Large intestine (tissue), 3 donors: Measurements from ENCODE around the gene STOML3. TPM values are rescaled to one million over a fixed set of nuclear protein-coding genes. Genes with fewer than 3 reads are reported as not detected.
A peak's percentile ranks its signal among the peaks of the same experiment; 100 is the strongest.

Experiments
- DNase-seq, 2 donors: peaks; one replicate each; pipeline versions ENCODE4 v3.0.0 to v3.0.0-alpha.2; 2013
- H3K27ac ChIP-seq: one replicate; pipeline ENCODE4 v1.5.1; 2013; ENCODE audit warnings: low read length
- H3K27me3 ChIP-seq: 2 replicates; pipeline ENCODE4 v1.6.1; 2013; ENCODE audit warnings: low read length; ENCODE audit not compliant: control insufficient read depth, insufficient read depth
- H3K36me3 ChIP-seq: 2 replicates; pipeline ENCODE4 v1.6.1; 2013; ENCODE audit warnings: low read length; ENCODE audit not compliant: control insufficient read depth, insufficient read depth
- H3K4me1 ChIP-seq: one replicate; pipeline ENCODE4 v1.6.1; 2013; ENCODE audit warnings: low read length; ENCODE audit not compliant: control insufficient read depth, insufficient read depth
- H3K4me3 ChIP-seq: one replicate; pipeline ENCODE4 v1.5.1; 2013; ENCODE audit warnings: low read length
- H3K9me3 ChIP-seq: one replicate; pipeline ENCODE4 v1.6.1; 2013; ENCODE audit warnings: mild to moderate bottlenecking, low read depth, low read length, moderate library complexity; ENCODE audit not compliant: control insufficient read depth
- WGBS: methylation state at CpG from one replicate; pipeline ENCODE4 v1.1.5; 2013; ENCODE audit warnings: low lambda C conversion rate; ENCODE audit not compliant: insufficient coverage; 5-methylcytosine and 5-hydroxymethylcytosine counted together
- polyA plus RNA-seq: library from polyadenylated mRNA; unstranded; fragments of 120-200 nt; gene quantifications from one replicate; pipeline ENCODE4 v1.2.1, GENCODE V29; 2013

The STOML3 gene
- polyA plus RNA-seq, 1 donor: 0.04 TPM

DNA sequence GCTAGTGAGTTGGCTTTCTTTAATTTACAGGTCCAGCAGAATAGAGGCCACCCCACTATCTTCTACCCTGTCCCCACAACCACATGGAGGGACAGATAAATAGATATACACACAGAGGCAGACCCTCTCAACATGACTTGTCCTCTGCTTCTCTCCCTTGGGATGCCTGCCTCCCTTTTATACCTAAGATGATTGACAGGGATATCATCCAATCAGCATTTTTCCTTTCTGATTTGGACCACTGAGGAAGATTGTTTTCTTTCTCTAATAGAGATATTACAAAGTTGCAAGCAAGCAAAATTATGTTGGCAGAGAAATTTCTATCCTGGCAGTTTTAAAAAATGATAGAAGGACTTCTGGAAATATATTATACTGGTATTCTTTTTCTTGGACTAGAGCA is 35.8 kb downstream of the STOML3 start:
- H3K4me3 ChIP-seq: no peak overlapping the region
- H3K36me3 ChIP-seq: no peaks in the 10 kb centered on the region
- no peaks in the 10 kb centered on the region for H3K4me1 ChIP-seq
- no peaks in the 10 kb centered on the region for H3K9me3 ChIP-seq
- H3K27me3 ChIP-seq: no peaks in the 10 kb centered on the region
- no peak overlapping the region for H3K27ac ChIP-seq
- no peak for DNase-seq

DNA sequence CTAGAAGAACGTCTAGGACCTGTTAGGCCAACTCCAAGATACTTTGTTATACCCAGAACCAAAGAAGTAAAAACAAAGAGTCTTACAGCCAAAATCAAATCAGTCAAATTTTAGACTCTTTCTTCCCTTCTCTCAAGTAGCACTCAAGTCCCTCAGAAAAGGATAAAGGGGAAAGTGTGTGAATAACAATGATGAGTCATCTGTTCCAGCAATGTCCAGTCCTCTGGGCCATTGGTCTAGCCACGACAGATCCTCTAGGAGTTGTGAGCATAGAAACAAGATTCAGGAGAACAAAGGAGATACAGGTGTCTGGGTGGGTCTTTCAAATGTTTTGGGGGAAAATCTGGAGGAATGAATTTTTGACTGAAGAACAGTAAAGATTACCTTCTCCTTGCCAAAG is 36.3 kb downstream of the STOML3 start:
- no peak for DNase-seq
- no CpG with 5 or more reads among the region's 2 CpGs for WGBS
- H3K27me3 ChIP-seq: no peaks in the 10 kb centered on the region
- H3K9me3 ChIP-seq: no peaks in the 10 kb centered on the region
- H3K4me3 ChIP-seq: no peak overlapping the region
- H3K4me1 ChIP-seq: no peaks in the 10 kb centered on the region
- no peaks in the 10 kb centered on the region for H3K36me3 ChIP-seq
- H3K27ac ChIP-seq: no peak overlapping the region

DNA sequence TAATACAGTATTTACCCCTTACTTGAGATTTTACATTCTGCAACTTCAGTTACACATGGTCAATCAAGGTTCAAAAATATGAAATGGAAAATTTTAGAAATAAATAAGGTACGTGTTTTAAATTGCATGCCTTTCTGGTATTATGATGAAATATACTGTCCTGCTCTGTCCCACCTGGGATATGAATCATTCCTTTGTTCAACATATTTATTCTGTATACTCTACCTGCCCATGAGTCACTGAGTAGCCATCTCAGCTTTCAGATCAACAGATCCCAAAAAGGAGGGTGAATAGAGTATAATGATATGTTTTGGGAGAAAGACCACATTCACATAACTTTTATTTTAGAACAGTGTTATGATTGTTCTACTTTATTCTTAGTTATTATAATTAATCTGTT is 37.8 kb downstream of the STOML3 start:
- Histone ChIP-seq H3K27me3 (no peaks in the 10 kb centered on the region), H3K4me1 (no peaks in the 10 kb centered on the region), H3K27ac (no peak overlapping the region), H3K36me3 (no peaks in the 10 kb centered on the region), H3K4me3 (no peak overlapping the region), H3K9me3 (no peaks in the 10 kb centered on the region)
- no peak for DNase-seq
- WGBS: 100% methylated on average over 1 of the region's 1 CpG

DNA sequence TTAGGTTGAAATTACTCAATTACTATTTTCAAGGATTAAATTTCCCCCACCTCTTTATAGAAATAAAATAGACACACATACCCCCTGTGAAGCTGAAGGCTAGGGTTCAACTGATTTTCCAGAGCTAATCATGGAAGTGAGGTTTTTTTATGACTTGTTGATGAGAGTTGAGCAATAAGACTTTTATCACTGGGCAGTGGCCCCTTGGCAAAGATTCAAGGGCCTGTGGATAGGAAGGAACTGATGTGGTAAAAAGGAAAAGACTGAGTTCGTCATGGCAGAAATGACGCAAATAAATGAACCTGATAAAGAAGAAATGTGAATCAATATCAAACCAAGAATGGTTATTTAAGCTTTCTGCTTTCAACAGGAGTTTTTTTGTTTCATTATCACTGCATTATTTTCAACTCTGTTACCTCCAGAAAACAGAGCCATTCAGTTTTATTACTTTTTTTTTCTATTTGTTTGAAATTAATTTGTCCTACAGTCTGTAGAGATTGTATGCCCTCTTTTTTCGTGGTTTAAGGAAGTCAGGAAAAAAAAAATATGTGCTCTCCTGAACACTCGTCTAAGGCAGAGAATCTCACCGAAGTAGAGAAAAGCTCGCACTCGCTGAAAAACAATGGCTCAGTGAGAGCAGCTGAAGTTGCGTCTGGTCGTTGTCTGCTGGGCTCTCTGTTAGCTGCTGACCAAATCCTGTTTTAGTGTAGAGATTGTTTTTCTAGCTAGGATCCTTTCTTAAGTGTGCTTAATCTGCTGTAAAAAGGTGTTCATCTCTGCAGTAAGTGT is 38.9 kb downstream of the STOML3 start:
- H3K4me3 ChIP-seq: no peak overlapping the region
- 33% methylated on average over 1 of the region's 9 CpGs for WGBS
- no peaks in the 10 kb centered on the region for H3K36me3 ChIP-seq
- no peaks in the 10 kb centered on the region for H3K9me3 ChIP-seq
- H3K27ac ChIP-seq: no peak overlapping the region
- no peaks in the 10 kb centered on the region for H3K27me3 ChIP-seq
- DNase-seq: peak in 1 of 2 donors; percentile 15
- no peaks in the 10 kb centered on the region for H3K4me1 ChIP-seq

DNA sequence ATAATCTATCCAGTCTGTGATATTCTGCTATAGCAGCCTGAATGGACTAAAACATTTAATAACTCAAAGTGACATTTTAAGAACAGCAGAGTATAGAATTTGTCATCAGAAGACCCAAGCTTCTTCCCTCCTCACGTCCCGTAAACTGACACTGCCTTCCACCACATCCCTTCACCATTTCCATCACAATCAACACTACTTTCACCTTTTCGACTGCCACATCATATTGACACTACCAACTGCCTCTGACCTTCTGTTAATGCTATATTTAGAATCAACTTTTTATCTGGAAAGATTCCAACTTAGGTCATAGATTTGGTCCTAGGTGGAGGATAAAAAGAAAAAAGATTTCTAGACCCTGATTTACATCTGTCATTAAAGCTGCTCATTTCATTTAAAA is 39.6 kb downstream of the STOML3 start:
- 67% methylated on average over 1 of the region's 3 CpGs for WGBS
- DNase-seq: no peak

DNA sequence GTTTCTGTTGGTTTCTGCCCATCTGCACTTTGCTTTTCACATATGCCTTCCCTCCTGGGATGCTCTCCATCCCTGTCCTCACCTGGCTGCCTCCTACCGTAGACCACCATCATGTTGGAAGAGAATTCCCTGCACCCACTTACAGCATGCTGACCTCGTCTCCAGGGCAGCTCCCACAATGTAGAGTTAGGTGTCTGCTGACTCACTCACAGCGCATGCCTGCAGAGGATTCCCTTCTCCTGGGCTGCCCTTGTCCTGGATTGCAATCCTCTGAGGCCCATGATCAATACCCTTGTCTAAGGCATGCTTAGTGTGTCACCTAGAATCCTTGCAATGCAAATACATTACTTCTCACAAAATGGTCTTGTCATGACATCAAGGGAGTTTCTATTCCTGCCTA is 43.6 kb downstream of the STOML3 start:
- Histone ChIP-seq H3K4me3 (no peak overlapping the region), H3K9me3 (no peaks in the 10 kb centered on the region), H3K27me3 (no peaks in the 10 kb centered on the region), H3K36me3 (no peaks in the 10 kb centered on the region), H3K4me1 (no peaks in the 10 kb centered on the region), H3K27ac (no peak overlapping the region)
- DNase-seq: no peak
- no CpG with 5 or more reads among the region's 3 CpGs for WGBS

More for the DNA sequence above, 39.6 kb downstream of the STOML3 start:
- no peaks in the 10 kb centered on the region for H3K36me3 ChIP-seq
- no peaks in the 10 kb centered on the region for H3K27me3 ChIP-seq
- no peak overlapping the region for H3K27ac ChIP-seq
- H3K9me3 ChIP-seq: no peaks in the 10 kb centered on the region
- H3K4me1 ChIP-seq: no peaks in the 10 kb centered on the region
- no peak overlapping the region for H3K4me3 ChIP-seq

DNA sequence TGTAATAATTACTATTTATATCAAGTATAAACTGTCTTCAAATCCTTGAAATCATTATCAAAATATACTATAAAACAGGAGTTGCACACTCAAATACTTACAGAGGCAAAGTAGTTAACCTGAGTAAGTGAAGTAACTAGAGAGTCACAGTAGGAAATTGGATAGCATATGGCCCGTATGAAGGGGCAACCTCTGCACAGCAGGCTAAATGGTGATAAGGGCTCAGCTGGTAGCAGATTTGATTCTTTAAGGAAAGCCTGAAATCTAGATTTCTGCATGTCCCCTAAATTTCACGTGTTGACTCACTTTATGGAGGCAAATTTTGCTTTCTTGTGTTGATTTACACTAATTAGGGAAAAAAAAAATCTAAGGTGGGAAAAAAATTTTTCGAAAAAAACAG is 46.4 kb downstream of the STOML3 start:
- Histone ChIP-seq H3K27me3 (no peaks in the 10 kb centered on the region), H3K9me3 (no peaks in the 10 kb centered on the region)

DNA sequence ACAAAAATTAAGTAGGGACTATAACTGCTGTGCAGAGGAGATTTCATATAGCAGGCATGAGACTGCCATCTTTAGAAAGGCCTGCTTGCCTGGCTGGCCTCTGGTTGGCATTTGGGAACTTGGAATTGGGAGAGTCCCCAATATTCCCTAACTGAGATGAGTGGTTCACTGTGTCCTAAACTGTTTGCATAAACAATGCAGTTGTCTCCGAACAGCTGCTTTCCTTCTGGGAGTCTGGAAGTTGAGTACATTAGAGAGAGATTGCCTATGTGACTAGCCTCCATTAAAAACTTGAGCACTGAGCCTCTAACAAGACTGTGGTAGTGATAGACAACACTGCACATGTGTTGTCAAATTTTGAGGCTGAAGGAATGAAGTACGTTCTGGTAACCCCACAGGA is 47.4 kb downstream of the STOML3 start:
- Histone ChIP-seq H3K36me3 (no peaks in the 10 kb centered on the region), H3K27me3 (no peaks in the 10 kb centered on the region), H3K9me3 (no peaks in the 10 kb centered on the region), H3K4me3 (no peak overlapping the region), H3K4me1 (no peaks in the 10 kb centered on the region), H3K27ac (no peak overlapping the region)
- WGBS: no CpG with 5 or more reads among the region's 2 CpGs
- DNase-seq: no peak

More for the DNA sequence above, 46.4 kb downstream of the STOML3 start:
- Histone ChIP-seq H3K27ac (no peak overlapping the region), H3K36me3 (no peaks in the 10 kb centered on the region), H3K4me1 (no peaks in the 10 kb centered on the region), H3K4me3 (no peak overlapping the region)
- 50% methylated on average over 2 of the region's 3 CpGs for WGBS
- no peak for DNase-seq

DNA sequence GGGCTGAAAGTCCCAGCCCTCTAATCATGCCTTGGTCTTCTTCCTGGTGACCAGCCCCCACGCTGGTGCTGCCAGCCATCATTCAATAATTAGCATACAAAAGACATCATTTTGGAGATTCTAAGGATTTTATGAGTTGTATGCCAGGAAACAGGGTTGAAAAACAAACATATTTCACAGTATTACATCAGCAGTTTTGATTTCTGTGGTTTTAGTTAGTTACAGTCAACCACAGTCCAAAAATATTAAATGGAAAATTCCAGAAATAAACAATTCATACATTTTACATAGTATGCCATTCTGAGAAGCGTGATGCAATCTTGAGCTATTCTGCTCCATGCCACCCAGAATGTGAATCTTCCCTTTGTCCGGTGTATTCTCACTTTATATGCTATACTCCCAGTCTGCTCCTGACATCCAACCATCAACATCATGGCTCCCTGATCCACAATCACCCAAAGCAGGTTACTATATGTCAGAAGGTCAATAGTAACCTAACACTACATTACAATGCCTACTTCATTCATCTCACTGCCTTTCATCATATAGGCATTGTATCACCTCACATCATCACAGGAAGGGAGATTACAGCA is 49.2 kb downstream of the STOML3 start:
- Histone ChIP-seq H3K27ac (no peak overlapping the region), H3K9me3 (no peaks in the 10 kb centered on the region), H3K4me3 (no peak overlapping the region), H3K36me3 (no peaks in the 10 kb centered on the region), H3K4me1 (no peaks in the 10 kb centered on the region), H3K27me3 (no peaks in the 10 kb centered on the region)
- DNase-seq: no peak
- no CpG with 5 or more reads among the region's 3 CpGs for WGBS

DNA sequence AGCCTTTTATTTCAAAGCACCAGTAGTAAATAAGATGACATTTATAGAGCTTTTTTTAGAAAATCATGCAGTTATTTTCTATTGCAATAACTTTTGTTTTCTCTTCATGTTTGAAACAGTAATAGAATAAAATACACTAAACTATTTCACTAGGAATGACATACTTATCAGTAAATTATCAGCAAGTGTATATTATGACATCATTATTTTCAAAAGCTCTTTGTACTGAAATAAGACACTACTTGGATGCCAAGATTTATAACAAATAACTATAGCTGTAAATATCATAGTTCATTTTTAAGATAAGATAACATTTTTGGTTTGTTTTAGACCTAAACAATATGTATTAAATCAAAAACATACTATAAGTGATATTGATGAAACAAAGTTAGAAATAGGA is 56.8 kb downstream of the STOML3 start:
- Histone ChIP-seq H3K27ac (no peak overlapping the region), H3K27me3 (no peaks in the 10 kb centered on the region), H3K4me1 (no peaks in the 10 kb centered on the region), H3K9me3 (no peaks in the 10 kb centered on the region), H3K4me3 (no peak overlapping the region), H3K36me3 (no peaks in the 10 kb centered on the region)
- no peak for DNase-seq

DNA sequence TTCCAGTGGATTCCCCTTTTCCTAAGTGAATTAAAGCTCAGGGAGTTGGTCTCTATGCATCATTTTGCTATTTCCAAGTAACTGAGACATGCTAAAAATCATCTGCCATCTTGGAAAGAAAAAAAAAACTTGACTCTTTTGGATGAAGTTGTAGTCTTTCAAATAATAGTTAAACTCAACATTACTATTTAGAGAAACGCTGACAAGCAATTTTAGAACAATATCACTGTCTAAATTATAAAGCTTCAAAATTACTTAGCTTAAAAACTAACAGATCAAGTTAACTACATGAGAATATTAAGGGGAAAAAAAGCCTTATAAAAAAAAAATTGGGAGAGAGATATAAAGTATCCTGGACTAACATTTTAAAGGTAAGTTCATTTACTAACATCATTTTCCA is 68.5 kb downstream of the STOML3 start:
- Histone ChIP-seq H3K4me1 (no peaks in the 10 kb centered on the region), H3K36me3 (no peaks in the 10 kb centered on the region), H3K27me3 (no peaks in the 10 kb centered on the region), H3K27ac (no peak overlapping the region), H3K4me3 (no peak overlapping the region), H3K9me3 (no peaks in the 10 kb centered on the region)
- WGBS: 86% methylated on average over 1 of the region's 1 CpG
- DNase-seq: no peak
